ENCODE results near the gene ANKRD20A1. TPM values are rescaled to one million over a fixed set of nuclear protein-coding genes. Genes with fewer than 3 reads are reported as not detected.
"Not testable (repeated sequence)": the region's sequence is repeated elsewhere in the genome, so short reads cannot be mapped to it uniquely, and the experiment has no call there.

ANKRD20A1 gene
- total RNA-seq (1 to 10 TPM; 1.9 to 3.0 TPM), polyA plus RNA-seq (under 1 TPM in 1 of 2 donors, not detected in 1; 0.33 TPM)
- long read RNA-seq, donor 1: 0 reads
- long read RNA-seq, donor 2, partial matches to known transcripts: 0 of 2 reads
- long read RNA-seq, donor 2, other reads (novel, unspliced or antisense): 2 of 2 reads

DNA sequence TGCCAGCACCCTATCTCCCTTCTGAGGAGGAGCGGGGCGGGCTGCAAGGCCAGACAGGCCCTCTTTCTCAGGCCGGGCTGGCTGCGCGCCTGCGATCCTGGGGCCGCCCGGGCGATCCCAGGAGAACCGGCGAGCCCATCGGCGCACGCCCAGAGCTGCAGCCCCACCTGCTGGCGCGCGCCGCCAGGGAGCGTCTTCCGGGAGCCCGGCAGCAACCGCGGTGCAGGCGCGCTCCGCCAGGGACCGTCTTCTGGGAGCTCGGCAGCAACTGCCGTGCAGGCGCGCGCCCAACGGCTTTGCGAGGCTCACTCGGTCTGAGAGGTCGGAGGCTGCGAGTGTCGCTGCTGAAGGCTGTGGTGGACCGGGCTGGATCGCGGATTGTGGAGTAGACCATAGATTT, at the start of gene ANKRD20A1:
ANKRD20A1 (plus strand) TSS at position 61 of the 400 bp plus-strand sequence. CDS start 496 bp downstream, outside the sequence.
- not testable (repeated sequence) for H3K4me3 ChIP-seq (ENCODE audit: low read length in 2 of 2)

DNA sequence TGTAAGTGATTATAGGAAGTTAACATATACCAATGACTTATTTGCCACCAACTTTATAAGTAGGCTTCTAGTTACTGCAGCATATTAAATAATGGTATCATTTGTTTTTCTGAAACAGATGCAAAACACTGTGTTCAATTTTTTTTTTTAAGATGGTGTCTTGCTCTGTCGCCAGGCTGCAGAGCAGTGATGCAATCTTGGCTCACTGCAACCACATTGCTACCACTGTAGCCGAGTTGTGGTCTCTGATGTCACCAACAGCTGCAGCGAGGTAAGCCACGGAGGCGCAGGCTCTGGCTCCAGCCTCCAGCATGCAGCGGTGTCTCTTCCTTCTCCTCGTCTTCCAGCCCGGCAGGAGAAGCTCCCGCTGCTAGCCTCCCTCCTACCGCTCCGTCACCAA, 26.6 kb upstream of the ANKRD20A1 start:
- H3K4me3 ChIP-seq (ENCODE audit: low read length in 2 of 2); H3K27ac ChIP-seq (ENCODE audit: low read depth in 1 of 2, low read length in 2 of 2); DNase-seq; H3K27me3 ChIP-seq (ENCODE audit: control insufficient read depth in 1 of 2, insufficient read depth in 2 of 2, low read length in 1 of 2); ATAC-seq (ENCODE audit: low FRiP score); H3K4me1 ChIP-seq (ENCODE audit: control insufficient read depth in 1 of 2, insufficient read depth in 2 of 2, low read length in 2 of 2); intact Hi-C loops (cut with DNase I); H3K36me3 ChIP-seq (ENCODE audit: control insufficient read depth in 1 of 2, insufficient read depth in 2 of 2, low read length in 1 of 2); H3K9me3 ChIP-seq (ENCODE audit: control insufficient read depth, low read length): not testable (repeated sequence)
- 64 to 83% methylated on average over 5 to 8 of the region's 11 CpGs for WGBS, 2 donors

More for the DNA sequence above, at the start of gene ANKRD20A1:
- H3K27ac ChIP-seq (ENCODE audit: low read depth in 1 of 2, low read length in 2 of 2); ATAC-seq (ENCODE audit: low FRiP score); H3K9me3 ChIP-seq (ENCODE audit: control insufficient read depth, low read length); intact Hi-C loops (cut with DNase I); H3K27me3 ChIP-seq (ENCODE audit: control insufficient read depth in 1 of 2, insufficient read depth in 2 of 2, low read length in 1 of 2); DNase-seq; H3K4me1 ChIP-seq (ENCODE audit: control insufficient read depth in 1 of 2, insufficient read depth in 2 of 2, low read length in 2 of 2); H3K36me3 ChIP-seq (ENCODE audit: control insufficient read depth in 1 of 2, insufficient read depth in 2 of 2, low read length in 1 of 2): not testable (repeated sequence)
- no CpG with 5 or more reads among the region's 41 CpGs for WGBS, 2 donors

Data from aorta (tissue), 5 donors.